Kidney (tissue), 14 donors: ENCODE results near the gene FLT1. TPM values are rescaled to one million over a fixed set of nuclear protein-coding genes. Genes with fewer than 3 reads are reported as not detected.

Experiments
- DNase-seq, 5 donors: peaks; one replicate each; pipeline ENCODE4 v3.0.0-alpha.2; 2013 to 2020
- FAIRE-seq: peaks from 2 replicates; lab custom pipeline; 2012; peaks lifted over from hg19 to GRCh38; lab: Jason Lieb, UNC
- H3K27ac ChIP-seq, 2 donors: one replicate each; pipeline ENCODE4 v1.7.0; 2013; ENCODE audit warnings: low read depth in 2 of 2, low read length in 2 of 2, inconsistent platforms in 1 of 2
- H3K27me3 ChIP-seq: one replicate; pipeline ENCODE4 v1.7.1; 2013; ENCODE audit warnings: low read length, inconsistent platforms; ENCODE audit not compliant: control insufficient read depth, insufficient read depth
- H3K36me3 ChIP-seq, 3 donors: one replicate each; pipeline versions ENCODE4 v1.7.0 to v1.7.1; 2013; ENCODE audit warnings: low read length in 3 of 3, control low read depth in 1 of 3, inconsistent platforms in 1 of 3; ENCODE audit not compliant: insufficient read depth in 3 of 3, control insufficient read depth in 2 of 3
- H3K4me1 ChIP-seq, 3 donors: one replicate each; pipeline versions ENCODE4 v1.7.0 to v1.7.1; 2013; ENCODE audit warnings: low read length in 3 of 3, inconsistent platforms in 1 of 3, low read depth in 1 of 3; ENCODE audit not compliant: control insufficient read depth in 2 of 3, insufficient read depth in 2 of 3
- H3K4me3 ChIP-seq, 3 donors: one replicate each; pipeline versions ENCODE4 v1.7.0 to v1.8.1; 2013; ENCODE audit warnings: low read length in 3 of 3, control low read depth in 1 of 3, inconsistent platforms in 1 of 3
- H3K9ac ChIP-seq, 3 donors: one replicate each; pipeline versions ENCODE4 v1.7.0 to v1.7.1; 2013; ENCODE audit warnings: low read length in 3 of 3, control low read depth in 1 of 3, inconsistent platforms in 1 of 3
- H3K9me3 ChIP-seq, 3 donors: one replicate each; pipeline versions ENCODE4 v1.7.0 to v1.7.1; 2013; ENCODE audit warnings: low read length in 3 of 3, control low read depth in 1 of 3, inconsistent platforms in 1 of 3; ENCODE audit not compliant: control insufficient read depth in 2 of 3, insufficient read depth in 1 of 3
- CTCF ChIP-seq: IDR thresholded peaks from 3 replicates; pipeline ENCODE4 v1.5.1; 2012; ENCODE audit warnings: mild to moderate bottlenecking, moderate library complexity, borderline replicate concordance; ENCODE audit not compliant: insufficient read depth; ENCODE audit errors: extremely low read depth
- intact Hi-C: fragments of 100-400 bp; cut with DNase I; formaldehyde crosslinking; loops from one replicate; pipeline ENCODE4 v1.11.1; 2022
- polyA plus RNA-seq: library from polyadenylated mRNA; stranded (reverse); fragments of 350-450 nt; fragmentation: Illumina TruSeq; extraction: RNeasy Lipid Tissue Mini Kit (QIAGEN cat#74804); gene quantifications from one replicate; pipeline ENCODE4 v1.2.3, GENCODE V29; 2014; ENCODE audit warnings: low read depth, low replicate concordance; ENCODE audit not compliant: insufficient read depth
- total RNA-seq: library from RNA; stranded (reverse); fragmentation: NEBNext Ultra II Directional; extraction: Animal tissue kit (Norgen Biotek cat#: 25700); gene quantifications from one replicate; pipeline ENCODE4 v1.2.1, GENCODE V29; 2021
- donor health status: control.
- donor health status: control.
- donor health status: control.
- donor health status: control.
- donor health status: control.
- donor health status: DM: yes; HTN: yes; CAD: no.
- donor health status: Normal renal cell carcinoma (clear cell type).

Gene FLT1
- total and polyA plus RNA-seq, 2 donors from 2014 or later: 17.2 to 45.7 TPM

GRCh38 chr13:28357247-28357825 is 137.6 kb downstream of the FLT1 start:
- Histone ChIP-seq H3K27me3 (no peaks in the 10 kb centered on the region), H3K4me3 (no peak overlapping the region), H3K9ac (no peak overlapping the region), H3K4me1 (no peaks in the 10 kb centered on the region), H3K36me3 (no peaks in the 10 kb centered on the region), H3K27ac (peak overlapping the region in 1 of 2 donors; percentile 11), H3K9me3 (peaks cover 0 to 2% (median 0%) of the 10 kb centered on the region in 3 donors)
- FAIRE-seq (no peak), DNase-seq (no peak)
- no peak for TF ChIP-seq CTCF
- intact Hi-C loops: no loop called here

- intact Hi-C loops: no loop called here
- no peak for FAIRE-seq
- no peak overlapping the region for H3K9ac ChIP-seq
- DNase-seq: no peak
- no peaks in the 10 kb centered on the region for H3K4me1 ChIP-seq
- TF ChIP-seq CTCF: no peak
- H3K4me3 ChIP-seq: no peak overlapping the region
- H3K27ac ChIP-seq: no peak overlapping the region
- peaks cover 0 to 2% (median 0%) of the 10 kb centered on the region in 3 donors for H3K9me3 ChIP-seq
- no peaks in the 10 kb centered on the region for H3K27me3 ChIP-seq
- no peaks in the 10 kb centered on the region for H3K36me3 ChIP-seq
Measured at GRCh38 chr13:28356561-28357021, 138.3 kb downstream of the FLT1 start.

GRCh38 chr13:28355822-28356371 is 139.0 kb downstream of the FLT1 start:
- no peak overlapping the region for H3K9ac ChIP-seq
- no peak for TF ChIP-seq CTCF
- DNase-seq (no peak), FAIRE-seq (no peak)
- peaks cover 0 to 2% (median 0%) of the 10 kb centered on the region in 3 donors for H3K9me3 ChIP-seq
- intact Hi-C loops: no loop called here
- H3K36me3 ChIP-seq: no peaks in the 10 kb centered on the region
- no peak overlapping the region for H3K27ac ChIP-seq
- H3K27me3 ChIP-seq: no peaks in the 10 kb centered on the region
- H3K4me3 ChIP-seq: no peak overlapping the region
- H3K4me1 ChIP-seq: no peaks in the 10 kb centered on the region
